Measurements from ENCODE around the gene KYAT1. TPM values are rescaled to one million over a fixed set of nuclear protein-coding genes. Genes with fewer than 3 reads are reported as not detected.
A peak's percentile ranks its signal among the peaks of the same experiment; 100 is the strongest.

The KYAT1 gene
- total RNA-seq, 2 experiments from 2014 or later: 12.7 to 14.8 TPM

DNA sequence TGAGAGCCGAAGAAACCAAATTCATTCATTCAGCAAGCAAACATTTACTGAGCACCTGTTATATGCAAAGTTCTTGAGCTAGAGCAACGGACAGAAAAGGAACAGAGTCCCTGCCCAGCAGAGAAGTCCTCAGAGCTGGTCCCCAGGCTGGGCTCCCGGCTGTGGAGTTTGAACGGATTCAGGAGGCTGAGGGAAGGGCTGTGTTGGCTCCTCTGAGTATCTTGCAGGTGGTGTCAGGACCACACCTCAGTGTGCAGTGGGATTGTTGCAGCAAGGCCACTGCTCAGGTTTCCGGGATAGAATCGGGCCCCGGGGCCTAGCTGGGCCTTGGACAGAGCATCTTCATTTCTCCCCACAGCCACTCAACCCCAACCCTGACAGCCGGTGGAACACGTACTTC is 89.6 kb downstream of the KYAT1 start:
- no peaks in the 10 kb centered on the region for H3K27me3 Mint-ChIP-seq
- peaks cover 24% of the 10 kb centered on the region for H3K36me3 Mint-ChIP-seq (ENCODE audit: low read depth)

DNA sequence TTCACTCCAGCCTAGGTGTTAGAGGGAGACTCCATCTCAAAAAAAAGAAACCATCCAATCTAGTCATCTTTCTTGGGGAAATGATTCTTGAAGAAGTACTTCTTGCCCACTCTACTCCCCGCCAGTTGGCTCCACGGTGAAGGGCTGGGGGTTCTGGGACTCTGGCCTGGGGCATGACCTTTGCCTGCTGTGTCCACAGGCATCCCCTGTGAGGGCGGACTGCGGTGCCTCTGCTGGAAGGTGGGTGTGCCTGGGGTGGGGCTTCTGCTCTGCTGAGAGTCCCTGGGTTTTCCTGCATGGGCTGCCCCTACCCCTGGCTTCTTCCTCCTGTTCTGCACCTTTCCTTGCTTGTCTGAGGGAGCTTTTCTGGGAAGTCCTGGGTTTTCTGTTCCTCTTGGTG is 91.2 kb downstream of the KYAT1 start:
- no peak for DNase-seq
- H3K4me3 Mint-ChIP-seq: no peak overlapping the region
- peaks cover 17% of the 10 kb centered on the region for H3K4me1 Mint-ChIP-seq
- no peaks in the 10 kb centered on the region for H3K27me3 Mint-ChIP-seq
- ChIA-PET POLR2A (interaction anchor here (1.4 kb wide), 1 partner anchor 19 kb away, joined by 4 read pairs; the partner anchor contains the start of gene ZER1), CTCF (interaction anchor here (0.6 kb wide), 2 partner anchors 159 to 346 kb away, joined by 3 read pairs; no protein-coding TSS in a partner anchor)
- H3K36me3 Mint-ChIP-seq (ENCODE audit: low read depth): peaks cover 23% of the 10 kb centered on the region
- H3K9me3 Mint-ChIP-seq: no peaks in the 10 kb centered on the region
- H3K27ac Mint-ChIP-seq: no peak overlapping the region

More for the DNA sequence above, 89.6 kb downstream of the KYAT1 start:
- Mint-ChIP-seq H3K4me1 (peaks cover 14% of the 10 kb centered on the region), H3K27ac (no peak overlapping the region), H3K4me3 (no peak overlapping the region), H3K9me3 (no peaks in the 10 kb centered on the region)
- DNase-seq: no peak
- ChIA-PET POLR2A (interaction anchor here (1.2 kb wide), 1 partner anchor 20 kb away, joined by 3 read pairs; no protein-coding TSS in a partner anchor), CTCF (interaction anchor here (1.6 kb wide), 1 partner anchor 26 kb away, joined by 6 read pairs; the partner anchor contains the start of gene ENDOG)

DNA sequence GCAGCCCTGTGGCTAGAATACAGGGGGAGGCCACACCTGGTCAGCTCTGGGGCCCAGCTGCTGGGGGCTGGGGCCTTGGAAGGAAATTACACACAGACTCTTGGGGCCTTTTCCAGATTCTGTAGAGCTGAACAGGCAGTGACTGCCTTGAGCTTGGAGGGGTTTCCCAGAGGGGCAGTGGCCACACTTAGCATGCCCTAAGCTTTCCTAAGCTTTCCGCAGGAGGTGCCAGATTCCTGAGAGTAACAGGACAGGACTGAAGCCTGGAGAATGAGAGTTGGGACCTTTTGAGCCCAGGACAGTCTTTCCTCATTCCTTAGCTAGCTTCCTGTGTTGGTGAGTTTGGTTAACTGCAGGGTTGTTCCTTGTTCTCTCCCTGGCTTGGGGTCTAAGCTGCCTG is 93.3 kb downstream of the KYAT1 start:
- DNase-seq: no peak
- peaks cover 18% of the 10 kb centered on the region for H3K36me3 Mint-ChIP-seq (ENCODE audit: low read depth)
- peak overlapping the region; percentile 93 for H3K4me3 Mint-ChIP-seq
- H3K9me3 Mint-ChIP-seq: no peaks in the 10 kb centered on the region
- H3K4me1 Mint-ChIP-seq: peaks cover 17% of the 10 kb centered on the region
- H3K27ac Mint-ChIP-seq: peak overlapping the region; percentile 81
- ChIA-PET CTCF (interaction anchor here (1.2 to 2.2 kb wide), 3 partner anchors 17 to 30 kb away, joined by 4 to 15 read pairs (median 6); partner anchors contain the start of gene ENDOG), POLR2A (interaction anchor here (0.8 to 2.0 kb wide), 7 partner anchors 17 to 237 kb away, joined by 3 to 14 read pairs (median 4); partner anchors contain the start of genes ENDOG, SET, SPOUT1 and ZER1)
- no peaks in the 10 kb centered on the region for H3K27me3 Mint-ChIP-seq

DNA sequence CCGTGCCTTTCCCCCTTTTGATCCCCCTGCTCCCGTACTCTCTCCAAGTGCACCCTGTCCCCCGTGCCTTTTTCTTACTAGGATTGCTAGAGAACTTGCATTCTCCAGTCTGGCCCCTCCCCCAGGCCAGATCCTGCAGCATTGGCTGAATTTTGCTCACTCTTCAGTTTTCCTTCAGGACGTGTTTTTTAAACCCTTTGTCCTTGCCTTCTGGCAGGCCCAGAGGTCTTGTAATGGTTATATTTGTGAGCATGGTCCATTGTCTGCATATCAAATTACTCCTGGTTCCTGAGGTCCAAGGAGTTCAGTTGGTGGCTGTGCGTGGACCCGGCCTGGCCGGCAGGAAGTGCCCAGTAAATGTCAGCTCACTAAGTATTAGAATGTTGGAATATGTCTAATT is 94.1 kb downstream of the KYAT1 start:
- peak overlapping the region; percentile 93 for H3K4me3 Mint-ChIP-seq
- H3K4me1 Mint-ChIP-seq: peaks cover 17% of the 10 kb centered on the region
- ChIA-PET CTCF (interaction anchor here (1.2 to 2.2 kb wide), 3 partner anchors 16 to 30 kb away, joined by 4 to 15 read pairs (median 6); partner anchors contain the start of gene ENDOG), POLR2A (interaction anchor here (0.8 to 2.0 kb wide), 3 partner anchors 16 to 236 kb away, joined by 4 to 14 read pairs (median 7); partner anchors contain the start of genes ENDOG and ZER1)
- H3K9me3 Mint-ChIP-seq: no peaks in the 10 kb centered on the region
- no peak for DNase-seq
- H3K27me3 Mint-ChIP-seq: no peaks in the 10 kb centered on the region
- peak overlapping the region; percentile 81 for H3K27ac Mint-ChIP-seq
- peaks cover 13% of the 10 kb centered on the region for H3K36me3 Mint-ChIP-seq (ENCODE audit: low read depth)

DNA sequence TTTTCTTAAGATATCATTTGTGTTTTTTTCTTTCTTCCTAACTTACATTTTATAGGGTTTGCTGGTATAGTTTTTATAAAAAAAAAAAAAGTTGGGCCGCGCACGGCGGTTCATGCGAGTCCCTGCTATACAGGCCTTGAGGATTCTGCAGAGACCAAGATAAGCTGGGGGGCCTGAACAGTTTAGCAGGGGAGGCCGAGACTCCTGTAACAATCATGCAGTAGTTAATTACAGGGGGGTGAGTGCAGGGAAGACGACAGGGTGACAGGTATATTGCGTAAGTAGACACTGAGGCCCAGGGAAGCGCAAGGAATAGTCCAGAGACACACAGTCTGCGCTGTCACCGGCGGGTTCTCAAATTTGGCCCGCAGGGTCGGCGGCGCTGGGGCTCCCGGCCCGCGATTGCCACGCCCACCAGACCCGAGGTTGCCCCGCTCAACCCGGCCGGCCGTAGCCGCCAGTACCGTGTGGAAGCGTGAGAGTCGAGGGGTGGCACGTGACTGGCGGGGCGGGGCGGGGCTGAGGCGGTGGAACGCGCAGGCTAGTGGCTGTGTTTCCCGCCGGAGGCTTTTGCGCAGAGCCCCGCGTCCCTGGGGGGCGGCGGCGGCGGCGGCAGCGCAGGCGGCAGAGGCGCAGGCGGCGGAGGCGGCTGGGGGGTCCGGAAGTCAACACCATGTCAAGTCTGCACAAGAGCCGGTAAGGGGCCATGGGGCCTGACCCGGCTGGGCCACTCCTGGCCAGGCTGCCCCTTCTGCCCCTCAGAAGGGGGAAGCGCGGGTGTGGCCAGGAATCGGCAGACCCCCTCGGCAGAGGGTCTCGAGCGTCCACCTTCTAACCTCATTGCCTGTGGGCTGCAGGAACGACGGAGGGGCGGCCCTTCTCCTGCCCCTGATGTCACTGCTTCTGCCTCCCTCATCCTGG is 94.8 kb downstream of the KYAT1 start, which contains the start of gene TBC1D13:
Gene TBC1D13 (plus strand): TSS at position 573 of the 921 bp plus-strand sequence. CDS start 101 bp downstream, at position 674.
- H3K36me3 Mint-ChIP-seq (ENCODE audit: low read depth): peaks cover 8% of the 10 kb centered on the region
- H3K9me3 Mint-ChIP-seq: no peaks in the 10 kb centered on the region
- CTCF ChIA-PET: interaction anchor here (1.3 to 2.2 kb wide), 2 partner anchors 31 kb away, joined by 6 to 15 read pairs; partner anchors contain the start of gene ENDOG
- peaks cover 17% of the 10 kb centered on the region for H3K4me1 Mint-ChIP-seq
- H3K4me3 Mint-ChIP-seq: peak within 1 kb of the TSS; percentile 93
- peak; percentile 89 for DNase-seq
- H3K27me3 Mint-ChIP-seq: no peaks in the 10 kb centered on the region
- peak within 1 kb of the TSS; percentile 81 for H3K27ac Mint-ChIP-seq
- POLR2A ChIA-PET: interaction anchor here (1.0 to 2.0 kb wide), 2 partner anchors 15 kb away, joined by 5 to 14 read pairs; partner anchors contain the start of gene ZER1

DNA sequence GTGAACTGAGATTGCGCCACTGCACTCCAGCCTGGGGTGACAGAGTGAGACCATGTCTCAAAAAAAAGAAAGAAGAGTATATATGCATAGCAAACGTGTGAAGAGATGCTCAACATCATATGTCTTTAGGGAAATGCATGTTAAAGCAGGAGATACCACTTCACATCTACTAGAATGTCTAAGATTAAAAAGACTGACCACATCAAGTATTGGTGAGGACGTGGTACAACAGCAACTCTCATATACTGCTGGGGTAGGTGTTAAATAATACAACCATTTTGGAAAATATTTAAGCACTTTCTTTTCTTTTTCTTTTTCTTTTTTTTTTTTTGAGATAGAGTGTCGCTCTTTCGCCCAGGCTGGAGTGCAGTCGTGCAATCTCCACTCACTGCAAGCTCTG is 96.3 kb downstream of the KYAT1 start:
- no peak overlapping the region for H3K27ac Mint-ChIP-seq
- peaks cover 2% of the 10 kb centered on the region for H3K9me3 Mint-ChIP-seq
- H3K4me3 Mint-ChIP-seq: peak overlapping the region; percentile 5
- no peak for DNase-seq
- peaks cover 17% of the 10 kb centered on the region for H3K4me1 Mint-ChIP-seq
- CTCF ChIA-PET: interaction anchor here (1.3 kb wide), 1 partner anchor 14 kb away, joined by 3 read pairs; no protein-coding TSS in a partner anchor
- H3K27me3 Mint-ChIP-seq: no peaks in the 10 kb centered on the region
- POLR2A ChIA-PET: interaction anchor here (0.9 kb wide), 1 partner anchor 61 kb away, joined by 3 read pairs; no protein-coding TSS in a partner anchor
- no peaks in the 10 kb centered on the region for H3K36me3 Mint-ChIP-seq (ENCODE audit: low read depth)

Other genes with a start within 250 kb of the KYAT1 start
- gene DYNC2I2, start 225.1 kb downstream of the KYAT1 start, total RNA-seq: 10 to 100 TPM; 51.5 to 53.5 TPM
- gene SET, start 192.7 kb downstream of the KYAT1 start, total RNA-seq: 100 to 1,000 TPM; 355 to 379 TPM
- 1 to 10 TPM; 5.0 to 5.6 TPM for gene PKN3, start 179.4 kb downstream of the KYAT1 start, total RNA-seq
- gene ZDHHC12, start 157.8 kb downstream of the KYAT1 start, total RNA-seq: 10 to 100 TPM; 79.3 to 81.5 TPM
- 10 to 100 TPM; 24.1 to 24.4 TPM for gene ZER1, start 110.0 kb downstream of the KYAT1 start, total RNA-seq
- 10 to 100 TPM; 18.0 to 21.4 TPM for gene TBC1D13, start 94.7 kb downstream of the KYAT1 start, total RNA-seq
- gene ENDOG, start 63.5 kb downstream of the KYAT1 start, total RNA-seq: 10 to 100 TPM; 16.7 to 19.1 TPM
- 10 to 100 TPM; 54.3 to 59.2 TPM for gene SPOUT1, start 52.2 kb downstream of the KYAT1 start, total RNA-seq
- 10 to 100 TPM; 37.1 to 38.1 TPM for gene LRRC8A, start 183 bp upstream of the KYAT1 start, total RNA-seq
- 1 to 10 TPM; 1.1 to 1.4 TPM for gene PHYHD1, start 39.0 kb upstream of the KYAT1 start, total RNA-seq
- 1 to 10 TPM; 7.0 TPM for gene DOLK, start 65.7 kb upstream of the KYAT1 start, total RNA-seq
- 10 to 100 TPM; 65.8 to 73.6 TPM for gene NUP188, start 65.7 kb upstream of the KYAT1 start, total RNA-seq
- 10 to 100 TPM; 87.0 to 90.5 TPM for gene SH3GLB2, start 146.4 kb upstream of the KYAT1 start, total RNA-seq
- gene MIGA2, start 154.7 kb upstream of the KYAT1 start, total RNA-seq: 10 to 100 TPM; 36.5 to 40.9 TPM
- gene DOLPP1, start 199.2 kb upstream of the KYAT1 start, total RNA-seq: 10 to 100 TPM; 12.9 to 16.3 TPM
- 10 to 100 TPM; 17.3 to 18.2 TPM for gene CRAT, start 228.8 kb upstream of the KYAT1 start, total RNA-seq
- gene PTPA, start 229.5 kb upstream of the KYAT1 start, total RNA-seq: 10 to 100 TPM; 88.3 to 97.7 TPM

Data from activated CD4-positive, alpha-beta memory T cell treated with anti-CD3 and anti-CD28 coated beads, Interleukin-2, amount 10 ng/mL, durations not matched to agents 7 days and 5 days (primary cell).